GM11168 (cell line): ENCODE data around the gene ALPP.
"Not testable (repeated sequence)": the region's sequence is repeated elsewhere in the genome, so short reads cannot be mapped to it uniquely, and the experiment has no call there.

Source experiments
- in situ Hi-C: fragments of 300-500 bp; cut with MboI; formaldehyde crosslinking; loops from one replicate; pipeline ENCODE4 v1.12.0; 2022; ENCODE audit warnings: low sequenced_read_pairs; ENCODE audit not compliant: unreplicated experiment

The ALPP gene

DNA sequence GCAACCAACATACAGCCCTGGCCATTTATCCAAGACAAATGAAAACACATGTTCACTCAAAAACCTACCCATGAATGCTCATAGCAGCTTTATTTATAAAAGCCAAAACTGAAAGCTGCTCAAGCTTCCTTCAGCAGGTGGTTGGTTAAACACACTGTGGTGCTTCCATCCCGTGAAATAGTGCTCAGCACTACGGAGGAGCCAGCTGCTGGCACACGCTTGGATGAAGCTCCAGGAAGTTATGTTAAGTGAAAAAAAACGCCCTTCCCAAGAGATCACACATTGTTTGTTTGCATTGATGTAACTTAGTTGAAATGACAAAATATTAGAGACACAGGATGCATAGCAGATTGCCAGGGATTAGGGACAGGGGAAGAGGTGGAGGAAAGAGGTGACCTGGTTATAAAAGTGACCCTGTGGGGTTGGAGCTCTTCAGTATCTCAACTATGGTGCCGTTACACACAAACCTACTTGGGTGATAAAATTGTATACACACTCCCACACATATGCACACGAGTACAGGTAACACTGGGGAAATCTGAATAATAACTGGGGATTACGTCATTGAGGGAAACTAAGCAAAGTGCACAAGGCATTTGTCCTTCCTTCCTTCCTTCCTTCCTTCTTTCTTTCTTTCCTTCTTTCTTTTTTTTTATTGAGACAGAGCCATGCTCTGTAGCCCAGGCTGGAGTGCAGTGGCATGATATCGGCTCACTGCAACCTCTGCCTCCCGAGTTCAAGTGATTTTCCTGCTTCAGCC lies 21.9 kb downstream of the ALPP start:
- in situ Hi-C loops = no loop called here

DNA sequence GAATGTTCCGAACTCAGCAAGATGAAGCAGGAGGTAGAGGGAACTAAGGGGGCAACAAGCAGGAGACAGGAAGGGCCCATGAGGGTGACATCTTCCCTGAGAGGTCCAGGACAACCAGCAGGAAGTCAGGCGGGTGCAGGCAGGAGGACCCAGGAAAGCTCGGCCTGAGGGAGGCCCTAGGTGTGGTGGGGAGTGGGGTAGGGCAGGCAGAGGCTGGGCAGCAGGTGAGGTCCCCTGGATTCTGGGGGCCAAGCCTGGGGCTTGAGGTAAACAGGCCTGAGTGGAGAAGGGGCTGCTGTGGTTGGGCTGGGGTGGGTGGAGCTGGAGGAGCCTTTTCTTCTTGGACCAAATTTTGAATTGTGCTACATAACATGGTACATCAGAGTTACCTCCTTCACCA lies 24.0 kb downstream of the ALPP start:
- in situ Hi-C loops = no loop called here

DNA sequence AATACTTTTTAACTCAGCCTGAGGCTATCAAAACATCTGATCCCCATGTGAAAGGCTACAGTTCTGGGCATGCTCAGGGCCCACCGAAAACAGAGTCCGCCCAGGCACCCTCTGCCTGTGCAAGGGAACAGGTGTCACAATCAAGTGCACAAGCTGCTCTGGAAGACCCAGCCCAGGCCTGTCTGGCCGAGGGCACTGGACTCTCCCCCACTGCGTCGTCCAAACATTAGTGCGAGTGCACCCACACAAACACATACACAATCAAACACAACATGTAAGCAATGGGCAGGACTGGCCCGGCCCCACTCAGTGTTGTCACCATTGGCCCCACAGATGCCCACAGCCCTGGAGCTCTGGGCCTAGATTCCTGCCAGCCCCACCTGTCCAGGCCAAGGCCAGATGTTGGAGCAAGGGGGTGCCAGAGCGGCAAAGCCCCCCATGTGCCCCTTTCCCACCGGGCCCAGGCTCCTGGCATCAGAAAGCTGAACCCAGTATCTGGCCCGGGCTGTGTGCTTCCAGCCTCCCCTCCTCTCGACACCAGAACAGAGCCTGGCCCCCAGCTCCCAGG lies 27.5 kb downstream of the ALPP start:
- in situ Hi-C loops = no loop called here

DNA sequence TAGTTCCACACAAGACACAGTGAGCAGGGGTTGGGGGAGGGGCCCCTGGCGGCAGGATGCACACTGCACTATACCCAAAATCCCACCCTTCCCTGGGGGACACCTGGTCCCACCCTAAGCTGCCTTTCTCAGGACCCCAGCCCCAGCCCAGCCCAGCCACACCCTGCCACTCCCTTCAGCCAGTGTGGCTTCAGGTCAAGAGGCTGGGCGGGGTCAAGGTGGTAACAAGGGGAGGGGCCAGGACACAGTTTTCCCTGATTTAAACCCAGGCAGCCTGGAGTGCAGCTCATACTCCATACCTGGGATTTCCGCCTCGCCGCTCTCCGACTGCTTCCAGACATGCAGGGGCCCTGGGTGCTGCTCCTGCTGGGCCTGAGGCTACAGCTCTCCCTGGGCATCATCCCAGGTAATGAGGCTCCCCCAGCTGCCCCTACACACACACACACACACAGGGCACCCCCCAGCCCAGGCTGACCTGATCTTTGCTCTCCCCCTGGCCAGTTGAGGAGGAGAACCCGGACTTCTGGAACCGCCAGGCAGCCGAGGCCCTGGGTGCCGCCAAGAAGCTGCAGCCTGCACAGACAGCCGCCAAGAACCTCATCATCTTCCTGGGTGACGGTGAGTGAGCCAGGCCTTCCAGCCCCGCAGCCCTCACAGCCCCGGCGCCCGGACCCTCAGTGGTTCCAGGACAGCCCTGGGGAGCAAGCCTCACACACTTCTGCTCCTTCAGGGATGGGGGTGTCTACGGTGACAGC lies 28.2 kb downstream of the ALPP start, which contains the start of gene ALPG:
TSS of gene ALPG (plus strand) at position 289 of the 755 bp plus-strand sequence. CDS start at position 340, 51 bp downstream.
- in situ Hi-C loops = no loop called here

DNA sequence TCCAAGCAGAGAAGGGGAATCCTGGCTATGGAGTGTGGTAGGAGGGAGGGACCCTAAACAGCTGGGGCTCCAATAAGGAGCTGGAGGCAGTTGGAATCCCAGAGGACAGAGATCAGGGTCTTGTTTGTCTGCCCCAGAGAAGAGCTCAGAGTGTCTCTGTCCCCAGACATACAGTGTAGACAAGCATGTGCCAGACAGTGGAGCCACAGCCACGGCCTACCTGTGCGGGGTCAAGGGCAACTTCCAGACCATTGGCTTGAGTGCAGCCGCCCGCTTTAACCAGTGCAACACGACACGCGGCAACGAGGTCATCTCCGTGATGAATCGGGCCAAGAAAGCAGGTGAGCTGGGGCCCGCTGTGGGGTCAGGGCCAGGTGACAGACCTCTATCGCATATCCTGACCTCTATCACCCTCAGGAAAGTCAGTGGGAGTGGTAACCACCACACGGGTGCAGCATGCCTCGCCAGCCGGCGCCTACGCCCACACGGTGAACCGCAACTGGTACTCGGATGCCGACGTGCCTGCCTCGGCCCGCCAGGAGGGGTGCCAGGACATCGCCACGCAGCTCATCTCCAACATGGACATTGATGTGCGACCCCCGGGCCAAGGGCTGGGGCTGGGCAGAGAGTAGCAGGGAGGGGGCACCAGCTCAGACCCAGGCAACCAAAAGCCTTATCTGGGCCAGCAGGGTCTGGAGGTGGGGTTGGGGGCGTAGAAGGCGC lies 29.0 kb downstream of the ALPP start:
- in situ Hi-C loops = not testable (repeated sequence)

DNA sequence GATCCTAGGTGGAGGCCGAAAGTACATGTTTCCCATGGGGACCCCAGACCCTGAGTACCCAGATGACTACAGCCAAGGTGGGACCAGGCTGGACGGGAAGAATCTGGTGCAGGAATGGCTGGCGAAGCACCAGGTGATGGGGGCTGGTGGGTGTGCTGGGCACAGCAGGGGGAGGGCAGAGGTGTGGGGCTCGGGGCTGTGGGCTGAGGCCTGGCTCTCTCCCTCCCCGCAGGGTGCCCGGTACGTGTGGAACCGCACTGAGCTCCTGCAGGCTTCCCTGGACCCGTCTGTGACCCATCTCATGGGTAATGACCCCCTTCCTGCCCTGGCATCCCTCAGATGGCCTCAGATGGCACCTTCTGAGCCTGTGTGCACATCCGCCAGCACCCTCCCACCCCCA lies 29.7 kb downstream of the ALPP start:
- in situ Hi-C loops = not testable (repeated sequence)

DNA sequence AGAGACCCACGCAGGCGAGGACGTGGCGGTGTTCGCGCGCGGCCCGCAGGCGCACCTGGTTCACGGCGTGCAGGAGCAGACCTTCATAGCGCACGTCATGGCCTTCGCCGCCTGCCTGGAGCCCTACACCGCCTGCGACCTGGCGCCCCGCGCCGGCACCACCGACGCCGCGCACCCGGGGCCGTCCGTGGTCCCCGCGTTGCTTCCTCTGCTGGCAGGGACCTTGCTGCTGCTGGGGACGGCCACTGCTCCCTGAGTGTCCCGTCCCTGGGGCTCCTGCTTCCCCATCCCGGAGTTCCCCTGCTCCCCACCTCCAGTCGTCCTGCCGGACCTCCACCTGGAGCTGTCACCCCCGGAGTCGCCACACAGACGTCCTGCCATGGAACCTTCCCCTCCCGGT lies 31.1 kb downstream of the ALPP start:
- in situ Hi-C loops = not testable (repeated sequence)

DNA sequence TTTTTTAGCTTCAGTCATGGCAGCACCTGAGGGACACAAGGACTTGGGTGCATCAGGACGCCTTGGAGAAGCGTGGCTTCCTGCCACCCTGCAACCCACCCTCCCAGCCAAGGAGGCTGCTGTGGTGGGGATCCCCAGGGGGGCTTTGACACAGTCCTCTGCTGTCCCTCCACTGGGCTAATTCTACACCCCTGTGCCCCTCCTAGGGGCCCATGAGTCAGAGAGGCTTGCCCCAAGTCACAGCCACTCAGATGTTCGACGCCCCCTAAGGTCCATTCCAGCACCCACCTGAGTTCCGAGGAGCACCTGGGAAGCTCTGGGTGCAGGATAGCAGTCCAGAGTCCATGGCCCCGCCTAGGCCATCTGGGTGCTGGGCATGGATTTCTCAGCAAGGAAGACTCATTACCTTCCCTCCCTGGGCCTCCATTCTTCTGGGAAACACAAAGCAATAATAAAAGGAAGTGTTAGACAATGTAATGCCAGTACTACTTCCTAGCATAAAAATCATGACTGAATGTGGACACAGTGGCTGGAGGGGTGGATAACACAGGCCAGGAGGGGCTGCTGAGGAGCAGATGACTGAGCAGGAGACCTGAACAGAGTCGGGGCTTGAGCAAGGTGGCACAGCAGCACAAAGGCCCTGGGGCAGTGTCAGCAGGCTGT lies 31.8 kb downstream of the ALPP start:
- in situ Hi-C loops = no loop called here

DNA sequence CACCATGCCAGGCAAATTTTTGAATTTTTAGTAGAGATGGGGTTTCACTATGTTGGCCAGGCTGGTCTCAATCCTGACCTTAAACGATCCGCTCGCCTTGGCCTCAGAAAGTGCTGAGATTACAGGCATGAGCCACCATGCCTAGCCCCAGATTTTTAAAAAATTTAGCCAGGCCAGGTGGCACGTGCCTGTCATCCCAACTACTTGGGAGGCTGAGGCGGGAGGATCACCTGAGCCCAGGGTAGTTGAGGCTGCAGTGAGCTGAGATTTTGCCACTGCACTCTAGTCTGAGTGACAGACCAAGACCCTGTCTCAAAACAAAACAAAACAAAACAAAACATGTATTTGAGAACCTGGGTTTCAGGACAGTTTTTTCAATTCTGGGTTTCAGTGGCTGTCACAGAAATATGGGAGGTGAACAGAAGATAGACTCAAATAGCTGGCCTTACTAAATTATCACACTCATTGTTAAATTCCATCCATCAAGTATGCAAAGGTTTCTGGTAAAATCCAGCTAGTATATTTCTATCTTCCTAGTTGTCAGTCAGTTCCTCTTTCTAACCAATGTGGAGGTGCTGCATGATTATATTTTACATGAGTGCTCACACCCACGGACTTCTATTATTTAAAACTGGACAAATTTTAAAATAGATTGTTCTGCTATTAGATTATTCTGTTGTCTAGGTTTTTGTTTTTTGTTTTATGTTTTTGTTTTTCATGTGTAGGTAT lies 33.5 kb downstream of the ALPP start:
- in situ Hi-C loops = no loop called here

DNA sequence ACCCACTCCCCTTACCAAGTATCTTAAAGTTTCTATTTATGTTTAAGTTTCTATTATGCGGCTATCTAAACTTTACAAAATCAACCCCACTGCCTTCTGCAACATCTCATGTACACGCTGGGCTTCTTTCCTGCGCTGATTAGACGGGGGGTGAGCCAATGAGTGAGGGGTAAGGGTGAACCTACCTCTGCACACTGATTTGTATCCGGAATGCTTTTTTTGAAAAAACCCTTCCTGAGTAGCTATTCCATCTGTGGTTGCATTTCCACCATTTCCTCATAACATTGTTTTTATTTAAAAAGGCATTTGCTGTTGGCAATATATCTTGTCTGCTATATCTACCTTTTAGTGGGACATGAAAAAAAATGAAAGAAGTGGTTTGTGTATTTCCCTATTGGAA lies 34.4 kb downstream of the ALPP start:
- in situ Hi-C loops = no loop called here

DNA sequence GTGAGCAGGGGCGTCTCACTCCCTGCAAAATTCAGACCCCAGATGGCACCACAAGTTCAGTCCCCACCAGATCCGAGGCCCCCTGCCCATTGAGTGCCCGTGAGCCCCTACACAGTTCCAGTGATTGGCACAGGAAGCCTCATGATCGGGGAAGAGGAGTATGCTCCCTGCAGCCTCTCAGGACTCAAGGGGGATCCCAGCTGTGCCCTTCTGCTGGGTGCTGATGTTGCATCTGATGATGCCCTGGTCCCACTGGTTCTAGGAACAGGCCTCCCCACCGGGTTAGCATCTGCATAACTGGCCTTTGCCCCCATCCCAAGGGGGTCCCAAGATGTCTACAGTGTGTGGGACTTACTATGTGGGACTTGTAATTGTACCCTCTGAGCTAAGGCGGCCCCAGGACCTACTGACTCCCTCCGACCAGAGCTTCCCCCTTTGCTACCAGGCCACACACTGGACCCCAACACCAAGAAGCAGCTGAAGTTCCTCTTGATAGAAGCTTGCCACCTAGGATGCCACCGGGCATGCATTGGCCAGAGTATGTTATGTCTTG lies 36.7 kb downstream of the ALPP start:
- in situ Hi-C loops = no loop called here

DNA sequence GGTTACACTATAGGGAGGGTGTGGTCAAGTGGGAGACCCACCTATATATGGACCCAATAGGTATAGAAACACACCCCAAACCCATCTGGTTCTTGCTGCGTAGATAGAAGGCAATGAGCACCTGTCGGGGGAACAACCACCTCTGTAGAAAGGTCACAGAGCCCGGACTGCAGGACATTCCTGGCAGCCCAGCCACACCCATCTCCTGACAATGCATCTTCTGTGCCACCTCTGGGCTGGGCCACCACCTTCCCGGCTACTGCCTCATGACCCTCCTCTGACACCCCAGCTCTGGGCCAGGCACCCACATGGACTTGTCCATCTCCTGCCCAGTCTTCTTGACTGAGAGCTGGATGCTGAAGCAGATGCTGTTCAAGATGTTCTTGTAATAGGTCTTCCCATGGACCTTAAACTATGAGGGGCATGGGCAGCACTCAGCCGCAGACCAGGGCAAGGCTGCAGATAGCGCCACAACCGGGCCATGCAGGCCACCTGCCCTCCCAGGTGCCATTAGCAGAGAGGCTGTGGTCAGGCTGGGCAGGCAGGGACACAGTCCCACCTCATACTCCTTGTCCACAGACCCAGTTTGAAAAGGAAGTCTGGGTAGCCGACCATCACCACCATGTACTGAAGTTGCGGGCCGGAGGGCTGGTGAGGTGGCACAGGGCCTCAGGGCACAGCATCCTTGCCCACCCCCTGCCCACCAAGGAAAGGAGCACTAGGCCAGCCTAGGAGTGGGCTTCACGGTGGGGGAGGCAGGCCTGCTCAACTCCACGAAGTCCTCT lies 37.4 kb downstream of the ALPP start:
- in situ Hi-C loops = no loop called here

DNA sequence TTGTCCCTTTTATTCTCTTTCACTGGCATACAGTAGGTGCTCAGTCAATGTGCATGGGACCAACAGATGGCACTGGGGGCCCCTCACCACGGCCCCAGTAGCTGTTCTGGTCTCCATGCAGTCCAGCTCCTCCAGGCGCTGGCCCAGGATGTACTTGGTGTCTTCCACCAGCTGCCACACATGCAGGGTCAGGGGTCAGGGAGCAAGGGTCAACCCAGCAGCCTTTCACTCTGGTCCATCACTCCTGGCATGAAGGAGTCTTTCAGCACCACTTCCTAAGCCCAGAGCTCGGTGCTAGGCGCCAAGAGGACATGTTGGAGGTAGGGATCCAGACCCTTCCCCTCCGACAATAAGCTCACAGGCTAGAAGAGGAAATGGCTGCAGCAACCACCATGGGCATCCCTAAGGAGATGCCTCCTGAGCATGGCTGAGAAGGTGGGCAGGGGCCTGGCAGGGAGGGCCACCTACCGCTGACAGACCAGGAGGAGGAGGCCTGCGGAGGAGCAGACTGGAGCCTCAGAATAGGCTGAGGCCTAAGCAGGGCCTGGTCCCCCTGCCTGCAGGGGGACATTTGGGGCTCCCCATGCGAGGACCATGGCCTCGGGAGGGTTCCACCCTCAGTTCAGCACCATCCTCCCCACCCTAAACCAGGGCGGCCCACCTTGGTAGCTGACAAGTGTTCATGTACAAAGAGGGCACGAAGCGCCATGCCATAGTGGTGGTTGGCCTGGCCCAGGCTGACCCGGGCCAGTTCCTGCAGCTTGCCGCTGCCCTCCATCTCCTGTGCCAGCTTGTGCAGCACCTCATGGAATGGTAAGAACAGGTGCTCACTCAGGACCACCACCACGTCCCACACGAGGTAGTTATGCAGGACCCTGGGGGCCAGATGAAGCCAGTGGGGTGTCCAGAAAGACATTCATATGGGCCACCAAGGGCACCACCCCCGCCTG lies 38.2 kb downstream of the ALPP start:
- in situ Hi-C loops = no loop called here

DNA sequence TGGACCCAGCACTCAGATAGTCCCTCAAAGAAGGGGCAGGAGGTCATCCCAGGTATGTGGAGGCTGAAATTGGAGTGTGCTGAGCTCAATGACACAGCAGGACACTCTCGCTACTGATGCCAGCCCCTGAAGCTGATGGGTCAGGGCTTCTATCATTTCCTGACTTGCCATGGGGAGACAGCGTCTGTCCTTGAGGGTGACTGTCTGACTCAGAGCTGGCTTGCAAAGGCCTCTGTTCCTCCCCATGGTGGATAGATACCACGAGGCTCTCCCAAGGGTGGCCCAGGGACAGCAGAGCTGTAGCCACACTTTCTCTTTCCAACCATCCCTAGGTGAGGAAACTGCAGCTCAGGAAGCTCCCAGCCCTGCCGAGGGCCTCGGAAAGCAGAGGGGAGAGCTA lies 38.9 kb downstream of the ALPP start:
- in situ Hi-C loops = no loop called here

DNA sequence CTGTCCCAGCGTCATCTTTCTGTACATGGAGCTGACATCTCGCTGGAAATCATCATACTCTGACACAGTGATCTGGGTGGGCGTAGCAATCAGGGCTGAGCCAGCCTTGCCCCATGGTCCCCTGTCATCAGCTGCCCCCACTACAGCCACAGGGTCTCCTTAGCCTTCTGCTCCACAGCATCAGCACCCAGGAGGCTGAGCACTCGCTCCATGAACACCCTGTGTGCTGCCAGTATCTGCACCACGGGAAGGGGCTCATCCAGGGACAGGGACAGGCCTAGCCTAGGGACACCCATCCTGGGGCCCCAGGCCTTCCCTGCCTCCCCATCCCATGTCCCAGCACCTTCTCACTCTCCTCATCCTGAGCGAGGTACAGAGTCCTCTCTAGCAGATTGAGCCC lies 39.5 kb downstream of the ALPP start:
- in situ Hi-C loops = no loop called here

DNA sequence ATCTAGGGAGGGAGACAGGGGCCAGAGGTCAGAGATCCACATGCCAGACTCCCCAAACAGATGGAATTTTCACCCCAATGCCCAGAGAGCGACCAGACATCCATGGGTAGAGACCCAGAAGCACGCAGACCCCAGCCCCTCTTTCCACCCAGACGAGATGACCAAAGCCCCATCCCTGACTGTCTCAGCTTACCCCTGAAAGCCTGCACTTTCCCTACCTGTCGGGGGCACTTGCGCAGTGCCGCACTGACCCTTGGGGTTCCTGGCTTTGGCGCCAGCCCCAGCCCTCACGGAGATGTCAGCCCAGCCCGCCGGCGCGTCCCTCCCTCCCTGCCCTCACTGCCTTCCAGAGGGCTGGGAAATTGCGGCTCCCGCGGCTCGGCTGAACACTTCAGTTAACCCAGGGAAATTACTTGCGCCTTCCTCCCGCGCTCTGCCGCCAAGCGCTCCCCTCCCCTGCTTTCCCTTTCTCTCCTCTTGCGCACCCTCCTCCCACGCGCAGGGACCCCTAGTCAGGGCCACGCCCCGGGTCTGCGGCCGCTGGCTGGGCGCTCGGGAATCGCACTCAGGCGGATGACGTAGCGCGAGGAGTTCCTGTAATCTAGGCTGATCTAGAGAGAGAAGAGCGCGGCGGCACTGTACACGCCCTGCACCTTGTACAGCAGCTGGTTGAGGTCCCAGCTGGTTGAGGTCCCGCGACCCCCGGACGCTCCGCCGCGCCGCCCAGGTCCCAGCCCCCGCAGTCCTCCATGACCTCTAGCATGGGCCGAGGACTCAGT lies 40.1 kb downstream of the ALPP start:
- in situ Hi-C loops = no loop called here
